HG02610 (cell line): Measurements from ENCODE around the gene TRAPPC10.
"Not testable (repeated sequence)": the region's sequence is repeated elsewhere in the genome, so short reads cannot be mapped to it uniquely, and the experiment has no call there.

Source experiments
- ATAC-seq: cut with Tn5 transposase; IDR thresholded peaks from one replicate; pipeline ENCODE4 v1.9.1; 2021; ENCODE audit warnings: mild to moderate bottlenecking, moderate library complexity; ENCODE audit not compliant: unreplicated experiment

The TRAPPC10 gene

DNA sequence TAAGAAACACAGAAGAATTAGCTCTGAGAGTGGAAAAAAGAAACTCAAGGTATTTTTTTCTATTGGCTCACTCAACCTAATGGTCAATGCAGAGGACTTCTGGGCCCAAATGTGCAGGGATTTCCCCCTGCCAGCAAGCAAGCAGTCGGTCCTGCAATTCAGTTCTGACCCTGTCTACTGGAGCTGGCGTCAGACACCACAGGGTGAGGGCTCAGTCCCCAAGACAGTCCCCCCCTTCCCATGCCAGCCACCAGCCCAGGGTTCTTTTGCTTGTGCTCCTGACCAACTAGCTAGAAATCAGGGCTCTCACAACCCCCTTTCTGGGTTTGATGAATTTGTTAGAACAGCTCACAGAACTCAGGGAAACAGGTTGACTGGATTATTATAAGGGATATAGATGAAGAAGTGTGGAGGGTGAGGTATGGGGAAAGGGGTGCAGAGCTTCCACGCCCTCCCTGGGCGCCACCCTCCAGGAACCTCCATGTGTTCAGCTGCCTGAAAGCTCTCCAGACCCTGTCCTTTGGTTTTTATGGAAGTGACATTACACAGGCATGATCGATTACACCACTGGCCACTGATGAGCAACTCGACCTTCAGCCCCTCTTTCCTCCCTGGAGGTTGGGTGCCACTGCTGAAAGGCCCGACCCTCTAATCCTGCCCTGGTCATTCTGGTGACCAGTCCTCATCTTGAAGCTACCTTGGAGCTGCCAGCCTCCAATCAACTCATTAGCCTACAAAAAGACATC, 72.6 kb downstream of the TRAPPC10 start:
- no peak for ATAC-seq

- no peak for ATAC-seq
These were observed 73.6 kb downstream of the TRAPPC10 start for GRCh38 chr21:44085491-44086321.

GRCh38 chr21:44086636-44087425, 74.7 kb downstream of the TRAPPC10 start:
- ATAC-seq = no peak

DNA sequence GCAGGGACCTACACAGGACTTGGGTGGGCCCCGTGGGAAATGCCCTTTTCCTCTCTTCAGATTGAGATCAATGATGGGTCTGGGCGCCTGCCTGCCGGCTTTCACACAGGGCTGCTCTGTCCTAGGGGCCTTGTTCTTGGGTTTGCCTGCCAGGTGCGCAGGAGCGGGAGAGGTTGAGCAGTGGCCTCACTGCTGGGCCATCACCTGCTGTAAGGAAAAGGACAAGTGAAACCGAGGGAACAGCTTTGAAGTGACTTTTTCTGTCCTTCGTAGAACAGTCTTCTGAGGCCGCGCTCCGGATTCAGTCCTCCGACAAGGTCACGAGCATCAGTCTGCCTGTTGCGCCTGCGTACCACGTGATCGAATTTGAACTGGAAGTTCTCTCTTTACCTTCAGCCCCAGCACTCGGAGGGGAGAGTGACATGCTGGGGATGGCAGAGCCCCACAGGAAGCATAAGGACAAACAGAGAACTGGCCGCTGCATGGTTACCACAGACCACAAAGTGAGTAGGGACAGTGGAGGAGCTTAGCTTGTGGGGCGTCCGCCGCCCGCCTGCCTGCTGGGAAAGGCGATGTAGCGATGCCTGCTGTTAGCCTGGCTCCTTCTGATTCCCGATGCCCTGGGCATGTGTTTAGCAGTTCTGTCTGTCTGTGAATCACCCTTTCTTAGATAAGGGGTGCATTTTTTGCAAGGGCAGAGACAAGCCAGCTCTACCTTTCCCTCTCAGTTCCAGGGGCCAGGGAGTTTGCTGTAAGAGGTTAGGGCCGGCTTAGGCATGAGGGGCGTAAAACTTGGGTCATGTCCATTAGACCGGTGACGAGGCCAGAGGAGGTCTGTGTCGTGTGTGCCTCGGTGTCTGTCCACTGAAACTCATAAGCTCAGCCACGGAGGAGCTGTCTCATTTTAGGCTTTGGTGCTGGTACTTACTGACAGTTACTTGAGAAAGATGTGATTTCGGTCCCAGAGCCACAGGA, 75.6 kb downstream of the TRAPPC10 start:
- no peak for ATAC-seq

DNA sequence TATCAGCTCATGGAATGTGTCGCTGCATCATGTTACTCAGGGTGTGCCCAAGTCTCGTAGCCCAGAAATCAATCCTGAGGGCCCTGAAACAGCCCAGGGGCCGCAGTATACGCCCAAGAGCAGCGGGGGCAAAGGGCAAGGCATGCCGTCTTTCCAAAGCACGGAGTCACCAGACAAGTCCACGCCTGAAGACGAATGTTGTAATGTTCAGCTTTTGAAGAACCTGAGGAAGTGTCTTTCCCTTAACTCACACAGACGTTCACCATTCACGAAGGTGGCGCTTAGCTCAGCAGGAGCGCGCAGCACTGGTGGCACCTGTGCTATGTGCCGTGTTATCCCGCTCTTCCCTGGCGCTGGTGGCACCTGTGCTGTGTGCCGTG, 76.3 kb downstream of the TRAPPC10 start:
- no peak for ATAC-seq

DNA sequence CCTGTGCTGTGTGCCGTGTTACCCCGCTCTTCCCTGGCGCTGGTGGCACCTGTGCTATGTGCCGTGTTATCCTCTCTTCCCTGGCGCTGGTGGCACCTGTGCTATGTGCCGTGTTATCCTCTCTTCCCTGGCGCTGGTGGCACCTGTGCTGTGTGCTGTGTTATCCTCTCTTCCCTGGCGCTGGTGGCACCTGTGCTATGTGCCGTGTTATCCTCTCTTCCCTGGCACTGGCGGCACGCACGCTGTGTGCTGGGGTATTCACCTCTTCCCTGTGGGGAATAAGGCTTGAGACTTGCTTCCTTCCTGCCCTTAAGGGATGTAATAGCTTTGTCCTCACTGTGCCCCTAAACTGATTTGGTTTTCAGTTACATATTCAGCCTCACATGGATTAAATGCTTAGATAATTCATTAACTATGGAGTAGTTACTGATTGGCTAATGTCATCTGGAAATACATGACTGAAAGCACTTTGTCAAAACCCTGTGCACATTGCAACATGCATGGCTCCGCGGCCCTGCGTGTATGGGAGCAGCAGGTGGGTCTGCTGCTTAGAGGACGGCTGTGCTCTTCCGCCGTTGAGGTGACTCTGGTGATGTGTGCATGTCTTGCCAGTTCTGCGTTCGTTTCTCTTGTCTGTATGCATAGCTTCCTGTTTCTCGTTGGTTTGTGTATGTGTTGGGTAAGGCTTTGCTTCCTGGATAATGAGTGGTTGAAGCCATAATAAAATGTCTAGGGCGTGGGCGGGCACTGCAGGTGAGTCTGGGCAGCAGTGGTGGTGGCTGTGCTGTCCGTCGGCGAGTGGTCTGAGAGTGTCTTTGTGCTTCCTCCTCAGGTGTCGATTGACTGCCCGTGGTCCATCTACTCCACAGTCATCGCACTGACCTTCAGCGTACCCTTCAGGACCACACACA, 77.1 kb downstream of the TRAPPC10 start:
- ATAC-seq = no peak

GRCh38 chr21:44090325-44090724, 78.2 kb downstream of the TRAPPC10 start:
- ATAC-seq = no peak

DNA sequence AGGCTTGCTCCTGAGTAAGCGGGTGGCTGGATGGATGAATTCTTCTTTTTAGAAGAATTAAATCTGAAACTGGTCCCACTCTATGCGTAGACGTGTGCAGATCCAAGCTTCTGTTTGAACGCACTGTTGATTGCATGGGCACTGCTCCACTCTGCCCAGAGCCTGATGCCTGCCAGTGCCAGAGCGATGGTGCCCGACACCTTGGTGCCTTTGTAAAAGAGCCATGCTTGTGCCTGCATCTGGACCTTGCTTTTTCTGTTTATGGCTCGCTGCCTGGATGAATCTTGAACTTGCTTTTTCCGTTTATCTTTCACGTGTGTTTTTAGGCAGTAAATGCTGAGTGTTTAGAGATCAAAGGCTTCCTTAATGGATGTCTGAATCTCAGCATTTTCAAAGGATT, 80.1 kb downstream of the TRAPPC10 start:
- no peak for ATAC-seq

GRCh38 chr21:44093761-44094160, 81.7 kb downstream of the TRAPPC10 start:
- no peak for ATAC-seq

DNA sequence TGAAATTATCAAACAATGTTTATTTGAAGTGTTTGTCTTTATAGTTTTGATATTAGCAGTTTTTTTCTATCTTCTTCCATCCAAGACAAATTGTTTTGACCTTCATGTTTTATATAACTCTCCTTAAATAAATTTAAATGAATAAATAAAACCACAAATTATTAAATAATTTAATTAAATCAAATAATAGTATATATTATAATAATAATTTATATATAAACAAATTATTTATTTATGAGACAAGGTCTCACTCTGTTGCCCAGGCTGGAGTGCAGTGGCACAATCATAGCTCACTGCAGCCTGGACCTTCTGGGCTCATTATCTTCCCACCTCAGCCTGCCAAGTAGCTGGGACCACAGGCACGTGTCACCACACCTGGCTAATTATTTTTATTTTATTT, 82.7 kb downstream of the TRAPPC10 start:
- ATAC-seq = no peak

GRCh38 chr21:44098507-44098906, 86.4 kb downstream of the TRAPPC10 start:
- ATAC-seq = not testable (repeated sequence)

- not testable (repeated sequence) for ATAC-seq
These were observed 86.9 kb downstream of the TRAPPC10 start for GRCh38 chr21:44098964-44099363.

DNA sequence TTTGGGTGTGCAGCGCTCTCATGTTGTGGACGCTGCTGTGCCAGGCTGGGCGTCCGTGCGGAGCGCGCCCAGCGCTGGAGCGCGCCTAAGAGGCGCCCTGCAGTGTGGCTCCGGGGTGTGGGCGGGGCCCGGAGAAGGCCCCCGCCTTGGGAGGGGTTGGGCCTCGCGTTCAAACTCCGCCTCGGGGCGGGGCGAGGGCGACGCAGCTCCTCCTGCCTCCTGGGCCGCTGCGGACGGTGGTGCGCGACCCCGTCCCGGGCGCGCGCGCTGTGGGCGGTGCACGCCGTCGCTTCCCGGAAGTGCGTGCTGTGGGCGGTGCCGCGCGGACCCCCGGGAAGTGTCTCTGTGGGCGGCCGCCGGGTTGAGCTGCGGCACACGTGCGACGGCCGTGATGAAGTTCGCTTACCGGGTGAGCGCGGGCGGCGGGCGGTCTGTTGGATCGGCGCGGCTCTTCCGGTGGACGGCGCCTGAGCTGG, 95.0 kb downstream of the TRAPPC10 start, which contains the start of gene PWP2:
PWP2 (plus strand) TSS at position 374 of the 476 bp plus-strand sequence; CDS start at position 392, 18 bp downstream.
- ATAC-seq = peak; percentile 76

- ATAC-seq = not testable (repeated sequence)
These were observed 95.5 kb downstream of the TRAPPC10 start for GRCh38 chr21:44107589-44107988.

DNA sequence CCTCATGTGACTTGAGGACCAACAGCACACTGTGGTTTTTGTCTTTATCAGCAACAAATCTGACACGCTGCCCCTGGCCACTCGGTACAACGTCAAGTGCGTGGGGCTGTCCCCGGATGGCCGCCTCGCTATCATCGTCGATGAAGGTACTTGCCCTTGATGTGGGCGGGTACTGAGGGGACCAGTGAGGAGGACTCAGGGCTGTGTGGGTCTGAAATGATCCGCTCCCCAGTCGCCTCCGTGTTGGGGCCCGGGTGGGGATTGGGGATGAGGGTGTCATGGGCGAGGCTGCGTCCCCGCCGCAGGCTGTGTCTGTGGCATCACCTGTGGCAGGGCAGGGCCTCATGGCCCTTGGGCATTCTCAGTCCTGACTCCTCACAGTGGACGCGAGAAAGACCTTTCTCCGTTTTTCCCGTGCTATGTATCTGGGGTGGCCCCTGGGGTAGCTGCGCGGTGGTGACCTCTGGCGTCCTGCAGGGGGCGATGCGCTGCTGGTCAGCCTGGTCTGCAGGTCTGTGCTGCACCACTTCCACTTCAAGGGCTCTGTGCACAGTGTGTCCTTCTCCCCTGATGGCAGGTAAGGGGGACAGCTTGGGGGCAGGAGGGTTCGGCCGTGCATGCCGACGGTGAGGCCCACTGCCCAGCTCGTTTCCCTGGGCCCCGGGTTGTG, 101.7 kb downstream of the TRAPPC10 start:
- ATAC-seq = not testable (repeated sequence)

DNA sequence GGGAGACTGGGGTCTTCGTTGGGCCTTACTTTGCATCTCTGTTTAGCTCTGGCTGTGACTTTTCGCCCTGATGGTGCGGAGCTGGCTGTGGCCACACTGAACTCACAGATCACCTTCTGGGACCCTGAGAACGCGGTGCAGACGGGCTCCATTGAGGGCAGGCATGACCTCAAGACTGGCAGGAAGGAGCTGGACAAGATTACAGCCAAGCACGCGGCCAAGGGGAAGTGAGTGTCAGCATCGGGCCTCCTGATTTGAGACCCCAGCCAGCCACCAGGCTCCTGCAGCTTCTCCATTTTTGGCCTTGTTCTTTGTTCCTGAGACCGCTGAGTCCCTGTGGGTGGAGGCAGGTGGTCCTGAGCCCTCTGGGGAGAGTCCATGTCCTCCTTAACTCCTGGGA, 110.0 kb downstream of the TRAPPC10 start:
- not testable (repeated sequence) for ATAC-seq

DNA sequence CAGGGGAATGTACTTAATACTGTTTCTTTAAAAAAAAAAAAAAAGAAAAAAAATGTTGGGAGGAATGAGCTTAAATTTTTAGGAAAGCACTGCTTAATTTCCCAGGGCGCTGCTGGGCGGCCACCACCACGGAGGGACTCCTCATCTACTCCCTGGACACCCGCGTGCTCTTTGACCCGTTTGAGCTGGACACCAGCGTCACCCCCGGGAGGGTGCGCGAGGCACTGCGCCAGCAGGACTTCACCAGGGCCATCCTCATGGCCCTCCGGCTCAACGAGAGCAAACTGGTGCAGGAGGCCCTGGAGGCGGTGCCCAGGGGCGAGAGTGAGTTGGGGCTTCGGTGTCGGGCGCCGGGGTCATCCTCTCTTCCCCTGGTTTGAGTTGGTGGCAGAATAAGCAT, 115.7 kb downstream of the TRAPPC10 start:
- ATAC-seq = not testable (repeated sequence)

GRCh38 chr21:44133715-44134057, 121.6 kb downstream of the TRAPPC10 start:
- not testable (repeated sequence) for ATAC-seq
